Caki2 (cell line): ENCODE results near the gene MFN2. TPM values are rescaled to one million over a fixed set of nuclear protein-coding genes. Genes with fewer than 3 reads are reported as not detected.
"Not testable (repeated sequence)": the region's sequence is repeated elsewhere in the genome, so short reads cannot be mapped to it uniquely, and the experiment has no call there.

Experiments used
- DNase-seq: peaks from one replicate; pipeline ENCODE4 v3.0.0-alpha.2; 2015; ENCODE audit warnings: low read depth
- in situ Hi-C: cut with HindIII; loops from 2 replicates; pipeline ENCODE4 v1.10.0; 2016; ENCODE audit warnings: low sequenced_read_pairs, low pct_unique_long_range_greater_than_20kb, mixed read lengths
- total RNA-seq: library from RNA; depleted of rRNA; stranded (reverse); fragments of >200 nt; shearing (Covaris generic); gene quantifications from 2 replicates; pipeline ENCODE4 v1.2.3, GENCODE V29; 2014; ENCODE audit warnings: low replicate concordance; rRNA removed

The MFN2 gene
- 21.9 and 26.4 TPM in 2 replicates for total RNA-seq

- peak; percentile 98 for DNase-seq
- in situ Hi-C loops: no loop called here
Observed at GRCh38 chr1:11979851-11980675, at the start of gene MFN2. TSS of gene MFN2 (plus strand) at chr1:11980444. CDS start at chr1:11989169, 8,725 bp downstream.

GRCh38 chr1:11930571-11931445, 49.4 kb upstream of the MFN2 start:
- in situ Hi-C loops: no loop called here
- no peak for DNase-seq

GRCh38 chr1:11931845-11932244, 48.4 kb upstream of the MFN2 start:
- no peak for DNase-seq
- in situ Hi-C loops: no loop called here

- in situ Hi-C loops: no loop called here
- peak; percentile 73 for DNase-seq
Observed at GRCh38 chr1:11934302-11935056, 45.8 kb upstream of the MFN2 start, which contains the start of gene PLOD1. TSS of gene PLOD1 (plus strand) at chr1:11934717. CDS start at chr1:11934780, 63 bp downstream.

- in situ Hi-C loops: no loop called here
- DNase-seq: no peak
Observed at GRCh38 chr1:11935057-11935412, 45.2 kb upstream of the MFN2 start.

GRCh38 chr1:11935733-11936132, 44.5 kb upstream of the MFN2 start:
- DNase-seq, in situ Hi-C loops: not testable (repeated sequence)

- no peak for DNase-seq
- in situ Hi-C loops: no loop called here
Observed at GRCh38 chr1:11938722-11939526, 41.3 kb upstream of the MFN2 start.

- DNase-seq, in situ Hi-C loops: not testable (repeated sequence)
Observed at GRCh38 chr1:11939794-11940193, 40.5 kb upstream of the MFN2 start.

- in situ Hi-C loops: no loop called here
- DNase-seq: no peak
Observed at GRCh38 chr1:11940260-11940921, 39.9 kb upstream of the MFN2 start.

- in situ Hi-C loops: no loop called here
- DNase-seq: no peak
Observed at GRCh38 chr1:11942280-11942679, 38.0 kb upstream of the MFN2 start.

- in situ Hi-C loops: no loop called here
- DNase-seq: no peak
Observed at GRCh38 chr1:11943619-11944018, 36.6 kb upstream of the MFN2 start.

- in situ Hi-C loops: no loop called here
Observed at GRCh38 chr1:11944358-11944931, 35.8 kb upstream of the MFN2 start.

GRCh38 chr1:11946647-11947046, 33.6 kb upstream of the MFN2 start:
- in situ Hi-C loops: no loop called here
- no peak for DNase-seq

More at GRCh38 chr1:11944358-11944931, 35.8 kb upstream of the MFN2 start:
- no peak for DNase-seq

GRCh38 chr1:11948822-11949458, 31.3 kb upstream of the MFN2 start:
- DNase-seq: peak; percentile 14
- in situ Hi-C loops: no loop called here

GRCh38 chr1:11951901-11952300, 28.3 kb upstream of the MFN2 start:
- in situ Hi-C loops: no loop called here
- DNase-seq: no peak

- no peak for DNase-seq
- in situ Hi-C loops: no loop called here
Observed at GRCh38 chr1:11952455-11953109, 27.7 kb upstream of the MFN2 start.
